ENCODE results near the gene WDFY2. TPM values are rescaled to one million over a fixed set of nuclear protein-coding genes. Genes with fewer than 3 reads are reported as not detected.

The WDFY2 gene, protein sequence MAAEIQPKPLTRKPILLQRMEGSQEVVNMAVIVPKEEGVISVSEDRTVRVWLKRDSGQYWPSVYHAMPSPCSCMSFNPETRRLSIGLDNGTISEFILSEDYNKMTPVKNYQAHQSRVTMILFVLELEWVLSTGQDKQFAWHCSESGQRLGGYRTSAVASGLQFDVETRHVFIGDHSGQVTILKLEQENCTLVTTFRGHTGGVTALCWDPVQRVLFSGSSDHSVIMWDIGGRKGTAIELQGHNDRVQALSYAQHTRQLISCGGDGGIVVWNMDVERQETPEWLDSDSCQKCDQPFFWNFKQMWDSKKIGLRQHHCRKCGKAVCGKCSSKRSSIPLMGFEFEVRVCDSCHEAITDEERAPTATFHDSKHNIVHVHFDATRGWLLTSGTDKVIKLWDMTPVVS
- total RNA-seq (2013), result 17.9 TPM
- polyA plus RNA-seq (10 to 100 TPM in 1 of 3 donors, 1 to 10 TPM in 2; 6.5 to 40.1 (median 9.1) TPM), polyA minus RNA-seq (15.4 and 19.8 TPM in 2 replicates), total RNA-seq (9.6 to 137 (median 93.3) reads per million in 11 experiments)

DNA sequence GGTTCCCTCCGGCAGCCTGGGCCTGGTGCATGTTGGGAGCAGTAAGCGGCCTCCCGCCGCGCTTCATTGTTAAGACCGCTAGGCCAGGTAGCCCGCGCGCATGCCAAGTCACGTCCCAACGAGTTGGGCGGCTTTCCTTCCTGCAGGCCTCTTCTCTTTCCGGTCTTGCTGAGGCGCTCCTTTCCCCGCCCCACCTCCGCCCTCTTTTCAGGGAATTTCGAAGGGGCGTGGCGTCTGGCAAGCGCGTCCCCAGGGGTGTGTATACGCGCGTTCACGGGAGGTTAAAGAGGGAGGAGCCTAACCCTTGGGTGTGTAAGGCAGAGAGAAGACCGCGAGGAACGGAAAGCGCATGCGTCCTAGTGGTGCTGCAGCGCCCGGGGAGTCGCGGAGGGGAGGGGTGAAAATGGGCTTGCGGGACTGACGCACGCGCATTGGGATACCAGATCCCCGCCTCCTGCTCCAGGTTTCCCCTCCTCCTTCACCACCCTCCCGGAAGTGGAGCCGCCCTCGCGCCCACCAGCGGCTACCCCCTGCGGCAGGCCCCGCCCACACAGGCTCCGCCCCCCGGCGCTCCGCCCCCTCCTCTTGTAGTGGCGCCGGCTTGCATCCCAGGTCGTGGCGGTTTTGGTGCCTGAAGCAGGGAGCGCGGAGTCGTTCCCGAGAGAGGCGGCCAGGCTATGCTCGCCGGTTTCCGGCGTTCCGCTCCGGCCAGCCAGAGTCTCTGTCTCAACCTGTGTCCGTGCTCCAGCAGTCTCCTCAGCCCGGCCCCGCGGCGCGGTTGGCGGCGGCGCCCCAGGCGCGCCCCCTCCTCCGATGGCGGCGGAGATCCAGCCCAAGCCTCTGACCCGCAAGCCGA, at the start of gene WDFY2:
Gene WDFY2 (plus strand): TSS at position 588 of the 856 bp plus-strand sequence. CDS start 226 bp downstream, at position 814.
- H3K79me2 ChIP-seq (ENCODE audit: insufficient read depth, low read length), result peaks cover 49% of the 10 kb centered on the region
- peak within 1 kb of the TSS; percentile 90 for H2AFZ ChIP-seq (ENCODE audit: insufficient read depth, low read depth, low read length, poor library complexity, severe bottlenecking)
- H3K36me3 Mint-ChIP-seq, result peaks cover 0 to 2% of the 10 kb centered on the region in 2 donors
- peak within 1 kb of the TSS; percentile 96 to 98 for H3K4me3 Mint-ChIP-seq
- WGBS (ENCODE audit: insufficient coverage), result under 1% methylated on average over 70 of the region's 81 CpGs
- H3K9me3 Mint-ChIP-seq, result no peaks in the 10 kb centered on the region
- peak; percentile 99 to 100 (median 100) for DNase-seq
- peaks cover 32 to 57% of the 10 kb centered on the region in 2 donors for H3K4me1 ChIP-seq (ENCODE audit: control insufficient read depth in 1 of 2, insufficient read depth in 2 of 2, low read length in 2 of 2)
- H3K36me3 ChIP-seq (replicated peaks in 1 of 2; ENCODE audit: control insufficient read depth in 1 of 2, insufficient read depth in 2 of 2, low read length in 2 of 2), result no peaks in the 10 kb centered on the region
- peaks cover 0 to 5% (median 0%) of the 10 kb centered on the region in 3 donors for H3K27me3 Mint-ChIP-seq (ENCODE audit: low read depth in 3 of 3)
- peak within 1 kb of the TSS; percentile 89 for H3K9ac ChIP-seq (ENCODE audit: insufficient read depth, low read length, poor library complexity, severe bottlenecking)
- H3K4me3 ChIP-seq (replicated peaks in 1 of 3; ENCODE audit: low read depth in 2 of 3, low read length in 3 of 3), result peak within 1 kb of the TSS; percentile 85 to 96 (median 91)
- H3K4me1 Mint-ChIP-seq, result peaks cover 51% of the 10 kb centered on the region
- H3K9me3 ChIP-seq (replicated peaks in 1 of 2; ENCODE audit: control insufficient read depth in 1 of 2, insufficient read depth in 1 of 2, low read length in 2 of 2), result no peaks in the 10 kb centered on the region
- intact Hi-C loops (cut with micrococcal nuclease), result loop anchor here (2.0 to 10.0 kb wide), 4 partner anchors 61 to 151 kb away; partner anchors contain the start of gene INTS6 (in 1 of the 2)
- TF ChIP-seq, protein P1, sequence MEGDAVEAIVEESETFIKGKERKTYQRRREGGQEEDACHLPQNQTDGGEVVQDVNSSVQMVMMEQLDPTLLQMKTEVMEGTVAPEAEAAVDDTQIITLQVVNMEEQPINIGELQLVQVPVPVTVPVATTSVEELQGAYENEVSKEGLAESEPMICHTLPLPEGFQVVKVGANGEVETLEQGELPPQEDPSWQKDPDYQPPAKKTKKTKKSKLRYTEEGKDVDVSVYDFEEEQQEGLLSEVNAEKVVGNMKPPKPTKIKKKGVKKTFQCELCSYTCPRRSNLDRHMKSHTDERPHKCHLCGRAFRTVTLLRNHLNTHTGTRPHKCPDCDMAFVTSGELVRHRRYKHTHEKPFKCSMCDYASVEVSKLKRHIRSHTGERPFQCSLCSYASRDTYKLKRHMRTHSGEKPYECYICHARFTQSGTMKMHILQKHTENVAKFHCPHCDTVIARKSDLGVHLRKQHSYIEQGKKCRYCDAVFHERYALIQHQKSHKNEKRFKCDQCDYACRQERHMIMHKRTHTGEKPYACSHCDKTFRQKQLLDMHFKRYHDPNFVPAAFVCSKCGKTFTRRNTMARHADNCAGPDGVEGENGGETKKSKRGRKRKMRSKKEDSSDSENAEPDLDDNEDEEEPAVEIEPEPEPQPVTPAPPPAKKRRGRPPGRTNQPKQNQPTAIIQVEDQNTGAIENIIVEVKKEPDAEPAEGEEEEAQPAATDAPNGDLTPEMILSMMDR (IDR thresholded peaks at IDR 0.05), result no peak
- peak within 1 kb of the TSS; percentile 86 for H3K4me2 ChIP-seq (replicated peaks; ENCODE audit: extremely low read depth, low read length, poor library complexity, severe bottlenecking)
- H3K27me3 ChIP-seq (ENCODE audit: control insufficient read depth in 2 of 2, insufficient read depth in 2 of 2, low read length in 2 of 2), result no peaks in the 10 kb centered on the region
- H3K27ac Mint-ChIP-seq, result peak within 1 kb of the TSS; percentile 94 to 99 (median 99)
- H3K27ac ChIP-seq (ENCODE audit: low read depth in 1 of 2, low read length in 2 of 2), result peak within 1 kb of the TSS; percentile 85 to 89
- peaks cover 41% of the 10 kb centered on the region for H4K20me1 ChIP-seq (ENCODE audit: insufficient read depth, low read length)
